Nephron progenitor cell (in vitro differentiated cells): ENCODE data around the gene SEC62.
A peak's percentile ranks its signal among the peaks of the same experiment; 100 is the strongest.

Experiments
- DNase-seq: peaks from one replicate; pipeline ENCODE4 v3.0.0; 2021
- H3K27ac Mint-ChIP-seq: 2 replicates; pipeline ENCODE4 v1.8.0; 2021; ENCODE audit warnings: mild to moderate bottlenecking, moderate library complexity, mixed read lengths
- H3K27me3 Mint-ChIP-seq: 2 replicates; pipeline ENCODE4 v1.8.0; 2021; ENCODE audit warnings: mild to moderate bottlenecking, low read depth, mixed read lengths; ENCODE audit not compliant: poor library complexity
- H3K36me3 Mint-ChIP-seq: 2 replicates; pipeline ENCODE4 v1.8.0; 2021; ENCODE audit warnings: low read depth, mixed read lengths
- H3K4me1 Mint-ChIP-seq: 2 replicates; pipeline ENCODE4 v1.8.0; 2021; ENCODE audit warnings: mixed read lengths
- H3K4me3 Mint-ChIP-seq: 2 replicates; pipeline ENCODE4 v1.8.0; 2021; ENCODE audit warnings: mild to moderate bottlenecking, moderate library complexity, mixed read lengths
- H3K9me3 Mint-ChIP-seq: 2 replicates; pipeline ENCODE4 v1.8.0; 2021; ENCODE audit warnings: mild to moderate bottlenecking, moderate library complexity, mixed read lengths
- TF ChIP-seq, protein P1 (sequence below): fragments of 200-600 bp; sonication (generic); IDR thresholded peaks from 2 replicates; pipeline ENCODE4 v1.5.0; 2021; ENCODE audit warnings: antibody characterized with exemption

The SEC62 gene

DNA sequence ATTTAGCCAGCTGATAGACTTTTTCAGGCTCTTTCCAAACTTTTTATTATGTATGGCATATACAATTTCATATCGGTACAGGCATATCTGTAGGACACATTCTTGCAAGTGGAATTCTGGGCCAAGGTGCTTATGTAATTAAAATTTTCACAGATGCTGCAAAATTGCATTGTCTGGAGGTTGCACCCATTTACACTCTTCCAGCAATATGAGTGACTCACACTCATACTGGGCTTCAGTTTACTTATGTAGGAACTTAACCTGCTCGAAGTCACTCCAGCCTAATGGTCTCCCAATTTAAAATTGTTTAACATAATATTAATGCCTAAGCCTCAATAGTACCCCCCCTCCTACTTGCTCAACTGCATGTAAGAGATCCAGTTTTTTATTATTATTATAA, 11.2 kb upstream of the SEC62 start:
- Mint-ChIP-seq H3K4me3 (no peak overlapping the region), H3K27ac (no peak overlapping the region), H3K9me3 (peaks cover 4% of the 10 kb centered on the region), H3K36me3 (no peaks in the 10 kb centered on the region), H3K4me1 (peaks cover 8% of the 10 kb centered on the region), H3K27me3 (peaks cover 11% of the 10 kb centered on the region)
- TF ChIP-seq, protein P1, sequence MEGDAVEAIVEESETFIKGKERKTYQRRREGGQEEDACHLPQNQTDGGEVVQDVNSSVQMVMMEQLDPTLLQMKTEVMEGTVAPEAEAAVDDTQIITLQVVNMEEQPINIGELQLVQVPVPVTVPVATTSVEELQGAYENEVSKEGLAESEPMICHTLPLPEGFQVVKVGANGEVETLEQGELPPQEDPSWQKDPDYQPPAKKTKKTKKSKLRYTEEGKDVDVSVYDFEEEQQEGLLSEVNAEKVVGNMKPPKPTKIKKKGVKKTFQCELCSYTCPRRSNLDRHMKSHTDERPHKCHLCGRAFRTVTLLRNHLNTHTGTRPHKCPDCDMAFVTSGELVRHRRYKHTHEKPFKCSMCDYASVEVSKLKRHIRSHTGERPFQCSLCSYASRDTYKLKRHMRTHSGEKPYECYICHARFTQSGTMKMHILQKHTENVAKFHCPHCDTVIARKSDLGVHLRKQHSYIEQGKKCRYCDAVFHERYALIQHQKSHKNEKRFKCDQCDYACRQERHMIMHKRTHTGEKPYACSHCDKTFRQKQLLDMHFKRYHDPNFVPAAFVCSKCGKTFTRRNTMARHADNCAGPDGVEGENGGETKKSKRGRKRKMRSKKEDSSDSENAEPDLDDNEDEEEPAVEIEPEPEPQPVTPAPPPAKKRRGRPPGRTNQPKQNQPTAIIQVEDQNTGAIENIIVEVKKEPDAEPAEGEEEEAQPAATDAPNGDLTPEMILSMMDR, result no peak
- no peak for DNase-seq

DNA sequence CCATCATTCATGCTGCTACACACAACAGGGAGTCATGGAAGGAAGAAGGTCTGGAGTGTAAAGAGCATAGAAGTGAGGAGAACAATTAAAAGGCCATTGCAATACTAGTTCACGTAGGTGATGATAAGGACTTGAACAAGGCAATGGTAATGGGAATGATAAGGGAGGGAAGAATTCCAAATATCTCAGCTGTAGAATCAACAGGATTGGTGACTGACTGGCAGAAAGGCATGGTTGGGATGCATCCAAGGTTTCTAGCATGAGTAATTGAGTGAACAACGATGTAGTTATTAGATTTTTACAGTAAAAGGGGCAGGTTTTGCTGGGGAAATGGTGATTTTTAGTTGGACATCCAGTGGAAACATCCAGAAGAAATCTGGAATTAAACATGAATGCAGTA, 2.4 kb upstream of the SEC62 start:
- peaks cover 14% of the 10 kb centered on the region for H3K27me3 Mint-ChIP-seq
- H3K36me3 Mint-ChIP-seq, result no peaks in the 10 kb centered on the region
- H3K27ac Mint-ChIP-seq, result no peak overlapping the region
- DNase-seq, result no peak
- no peak overlapping the region for H3K4me3 Mint-ChIP-seq
- peaks cover 8% of the 10 kb centered on the region for H3K9me3 Mint-ChIP-seq
- TF ChIP-seq, protein P1, result no peak
- peaks cover 30% of the 10 kb centered on the region for H3K4me1 Mint-ChIP-seq

DNA sequence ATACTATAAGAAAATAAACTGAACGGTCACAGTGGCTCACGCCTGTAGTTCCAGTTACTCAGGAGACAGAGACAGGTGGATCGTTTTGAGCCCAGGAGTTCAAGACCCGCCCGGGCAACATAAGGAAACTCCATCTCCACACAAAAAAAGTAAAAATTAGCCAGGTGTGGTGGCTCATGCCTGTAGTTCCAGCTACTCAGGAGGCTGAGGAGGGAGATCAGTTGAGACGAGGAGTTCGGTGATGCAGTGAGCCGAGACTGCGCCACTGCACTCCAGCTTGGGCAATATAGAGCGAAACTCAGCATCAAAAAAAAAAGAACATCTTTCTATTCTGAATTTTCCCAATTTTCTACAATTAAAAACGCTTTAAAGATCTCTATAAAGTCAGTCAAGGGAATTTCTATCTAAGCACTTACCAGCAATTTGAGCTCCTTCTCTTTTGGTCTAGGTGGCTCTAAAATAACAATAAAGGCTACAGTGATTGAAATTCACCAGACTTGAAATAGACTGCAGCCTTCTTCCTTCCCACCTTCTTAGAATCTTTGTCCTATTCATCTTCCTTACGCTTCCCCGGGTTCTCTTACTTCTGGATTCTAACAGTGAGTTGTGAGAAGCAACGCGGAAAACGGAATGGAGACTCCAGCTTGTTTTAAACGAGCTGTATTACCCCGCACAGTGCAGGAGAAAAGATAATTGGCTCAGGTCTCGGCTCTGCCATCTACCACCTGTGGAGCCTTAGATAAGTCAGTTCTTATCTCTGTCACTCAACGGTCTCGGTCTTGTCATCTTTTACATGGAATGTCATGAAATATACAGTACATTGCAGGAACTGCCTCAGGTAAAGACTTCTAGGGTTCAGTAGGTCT, 812 bp upstream of the SEC62 start:
- peaks cover 5% of the 10 kb centered on the region for H3K36me3 Mint-ChIP-seq

DNA sequence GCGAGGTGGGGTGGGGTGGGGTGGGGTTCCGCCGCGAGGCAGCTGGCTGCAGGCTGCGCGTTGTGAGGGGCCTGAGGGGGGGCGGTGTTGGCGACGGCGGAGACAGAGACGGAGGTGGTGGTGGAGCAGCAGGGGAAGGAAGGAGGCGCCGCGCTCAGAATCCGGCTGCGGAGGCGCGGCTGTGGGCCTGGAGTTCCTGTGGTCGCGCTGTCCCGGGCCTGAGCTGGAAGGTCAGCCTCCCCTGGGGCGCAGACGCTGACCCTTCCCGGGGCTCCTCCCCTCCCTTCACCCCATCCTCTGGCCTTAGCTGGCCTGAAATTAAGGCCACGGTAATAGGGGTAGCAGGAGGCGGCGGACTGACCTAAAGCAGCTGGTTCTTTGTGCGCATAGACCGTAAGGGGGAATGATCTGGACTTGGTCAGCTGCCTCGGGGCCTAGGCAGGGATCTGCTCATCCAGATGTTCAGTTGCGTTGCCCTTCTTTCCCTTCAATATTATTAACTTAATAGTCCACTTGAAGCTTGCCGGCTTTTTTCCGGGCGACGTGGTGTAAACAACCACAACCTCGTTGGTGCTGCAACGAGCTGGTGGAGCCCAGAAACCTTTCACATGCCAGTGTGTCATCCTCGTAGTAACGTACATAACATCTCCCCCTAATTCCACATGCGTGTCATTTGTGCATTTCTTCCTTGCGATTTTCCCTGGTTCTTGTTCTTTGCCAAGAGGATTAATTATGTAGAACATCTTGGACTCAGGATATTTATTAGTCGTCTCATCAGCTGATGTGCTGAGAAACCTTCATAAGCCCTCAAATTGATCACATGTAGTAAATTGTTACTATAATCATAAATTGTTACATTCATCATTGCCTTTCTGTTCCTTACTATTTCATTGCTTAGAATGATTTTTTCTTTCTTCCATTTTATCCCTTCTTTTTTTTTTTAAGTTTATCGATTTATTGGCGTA, 626 bp downstream of the SEC62 start:
- peak; percentile 78 for DNase-seq

More for the DNA sequence above, 812 bp upstream of the SEC62 start:
- no peak for DNase-seq
- H3K9me3 Mint-ChIP-seq, result peaks cover 8% of the 10 kb centered on the region
- H3K27me3 Mint-ChIP-seq, result peaks cover 11% of the 10 kb centered on the region
- peak overlapping the region; percentile 94 for H3K4me3 Mint-ChIP-seq
- TF ChIP-seq, protein P1, result no peak
- H3K4me1 Mint-ChIP-seq, result peaks cover 42% of the 10 kb centered on the region
- H3K27ac Mint-ChIP-seq, result peak overlapping the region; percentile 100

DNA sequence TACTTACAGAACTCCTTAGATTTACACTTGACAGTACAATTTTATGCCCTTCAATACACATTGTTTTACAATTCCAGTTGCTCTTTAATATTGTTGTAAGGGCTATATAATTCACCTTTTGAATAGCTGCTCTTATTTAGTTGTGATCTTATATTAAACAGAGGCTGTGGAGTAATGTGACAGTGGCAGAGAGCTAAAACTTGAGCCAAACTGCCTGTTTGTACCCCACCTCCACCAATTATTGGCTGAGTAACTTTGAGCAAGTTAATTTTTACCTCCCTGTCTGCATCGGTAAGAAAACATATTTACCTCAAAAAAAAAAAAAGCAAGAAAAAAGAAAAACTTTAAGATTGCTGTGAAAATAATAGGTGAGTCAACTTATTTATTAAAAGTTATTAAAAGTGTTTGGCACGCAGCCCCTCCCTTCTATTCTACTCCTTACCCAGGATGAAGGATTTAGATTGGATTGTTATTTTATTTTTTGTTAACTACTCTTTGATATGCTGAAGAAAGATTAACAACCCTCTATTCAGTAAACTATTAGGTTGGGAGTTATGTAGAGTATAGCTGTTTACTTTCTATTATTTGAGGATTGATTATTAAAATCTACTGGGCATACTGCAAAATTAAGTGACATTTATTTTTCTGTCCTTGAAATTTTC, 1.7 kb downstream of the SEC62 start:
- no peak for DNase-seq
- H3K36me3 Mint-ChIP-seq, result peaks cover 22% of the 10 kb centered on the region
- TF ChIP-seq, protein P1, result no peak
- peaks cover 6% of the 10 kb centered on the region for H3K27me3 Mint-ChIP-seq
- peak overlapping the region; percentile 94 for H3K4me3 Mint-ChIP-seq
- H3K27ac Mint-ChIP-seq, result no peak overlapping the region
- H3K4me1 Mint-ChIP-seq, result peaks cover 42% of the 10 kb centered on the region
- H3K9me3 Mint-ChIP-seq, result peaks cover 8% of the 10 kb centered on the region

More for the DNA sequence above, 626 bp downstream of the SEC62 start:
- Mint-ChIP-seq H3K9me3 (peaks cover 8% of the 10 kb centered on the region), H3K36me3 (peaks cover 15% of the 10 kb centered on the region), H3K4me1 (peaks cover 42% of the 10 kb centered on the region), H3K4me3 (peak overlapping the region; percentile 94), H3K27ac (peak overlapping the region; percentile 100), H3K27me3 (peaks cover 6% of the 10 kb centered on the region)
- TF ChIP-seq, protein P1, result no peak
